Adrenal gland (tissue), 5 donors: ENCODE results near the gene RNF4.
A peak's percentile ranks its signal among the peaks of the same experiment; 100 is the strongest.

ENCODE experiments used
- CTCF ChIP-seq, 6 experiments: fragments of 450-650 bp in 4 of 6; fragments of 200-600 bp in 2 of 6; sonication (generic) in 1 of 6; IDR thresholded peaks; 1 replicate in 5 of 6; 2 replicates in 1 of 6; pipeline versions ENCODE4 v1.5.1 to v1.8.0; 2016 to 2021; ENCODE audit warnings: antibody characterized with exemption in 6 of 6, mild to moderate bottlenecking in 2 of 6, moderate library complexity in 1 of 6
- POLR2A ChIP-seq, 2 donors: fragments of 450-650 bp; IDR thresholded peaks; one replicate each; pipeline ENCODE4 v1.6.1; 2017; ENCODE audit warnings: antibody characterized with exemption in 2 of 2, mild to moderate bottlenecking in 2 of 2, moderate library complexity in 1 of 2
- donor health status: DM: no; HTN: no; CAD: no.

GRCh38 chr4:2537011-2537830, 68.3 kb downstream of the RNF4 start:
- TF ChIP-seq CTCF (IDR thresholded peaks at IDR 0.05) (no peak), POLR2A (IDR thresholded peaks at IDR 0.05) (peak in 1 of 2 donors; percentile 45)
